ENCODE data around the gene CRAMP1. TPM values are rescaled to one million over a fixed set of nuclear protein-coding genes. Genes with fewer than 3 reads are reported as not detected.

The CRAMP1 gene
- total and polyA plus RNA-seq, 2 donors from 2014 or later = 2.9 to 20.0 TPM

DNA sequence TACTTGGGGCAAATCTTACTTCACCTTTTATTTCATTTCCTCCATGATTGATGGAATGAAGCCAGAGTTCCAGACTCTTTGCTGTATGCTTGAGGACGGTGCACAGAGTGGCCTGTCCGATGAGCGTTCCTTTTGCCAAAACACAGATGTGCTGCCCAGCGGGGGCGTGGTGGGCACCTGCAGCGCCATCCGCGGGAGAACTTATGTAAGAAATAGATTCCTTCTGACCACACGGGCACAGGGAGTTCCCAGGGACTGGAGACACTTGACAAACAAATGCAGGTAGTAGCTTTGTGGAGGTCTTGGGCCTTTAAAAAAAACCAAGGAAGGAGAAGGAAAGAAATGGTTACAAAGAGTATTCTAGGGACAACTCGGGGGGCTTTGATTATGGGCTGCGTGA is 30.6 kb downstream of the CRAMP1 start:
- H3K9me3 ChIP-seq (ENCODE audit: control insufficient read depth in 2 of 3, insufficient read depth in 1 of 3, low read length in 3 of 3) = no peaks in the 10 kb centered on the region
- no peak overlapping the region for H3K27ac ChIP-seq (ENCODE audit: low read depth in 2 of 2, low read length in 2 of 2)
- H3K4me1 ChIP-seq (ENCODE audit: control insufficient read depth in 2 of 3, insufficient read depth in 2 of 3, low read depth in 1 of 3, low read length in 3 of 3) = no peaks in the 10 kb centered on the region
- DNase-seq = no peak
- peaks cover 2 to 47% (median 37%) of the 10 kb centered on the region in 3 donors for H3K36me3 ChIP-seq (ENCODE audit: control insufficient read depth in 2 of 3, insufficient read depth in 3 of 3, low read length in 3 of 3)
- no peaks in the 10 kb centered on the region for H3K27me3 ChIP-seq (ENCODE audit: control insufficient read depth, insufficient read depth, low read length)
- TF ChIP-seq, protein P1, sequence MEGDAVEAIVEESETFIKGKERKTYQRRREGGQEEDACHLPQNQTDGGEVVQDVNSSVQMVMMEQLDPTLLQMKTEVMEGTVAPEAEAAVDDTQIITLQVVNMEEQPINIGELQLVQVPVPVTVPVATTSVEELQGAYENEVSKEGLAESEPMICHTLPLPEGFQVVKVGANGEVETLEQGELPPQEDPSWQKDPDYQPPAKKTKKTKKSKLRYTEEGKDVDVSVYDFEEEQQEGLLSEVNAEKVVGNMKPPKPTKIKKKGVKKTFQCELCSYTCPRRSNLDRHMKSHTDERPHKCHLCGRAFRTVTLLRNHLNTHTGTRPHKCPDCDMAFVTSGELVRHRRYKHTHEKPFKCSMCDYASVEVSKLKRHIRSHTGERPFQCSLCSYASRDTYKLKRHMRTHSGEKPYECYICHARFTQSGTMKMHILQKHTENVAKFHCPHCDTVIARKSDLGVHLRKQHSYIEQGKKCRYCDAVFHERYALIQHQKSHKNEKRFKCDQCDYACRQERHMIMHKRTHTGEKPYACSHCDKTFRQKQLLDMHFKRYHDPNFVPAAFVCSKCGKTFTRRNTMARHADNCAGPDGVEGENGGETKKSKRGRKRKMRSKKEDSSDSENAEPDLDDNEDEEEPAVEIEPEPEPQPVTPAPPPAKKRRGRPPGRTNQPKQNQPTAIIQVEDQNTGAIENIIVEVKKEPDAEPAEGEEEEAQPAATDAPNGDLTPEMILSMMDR (IDR thresholded peaks at IDR 0.05; ENCODE audit: borderline replicate concordance, extremely low read depth, insufficient read depth) = no peak
- intact Hi-C loops (cut with DNase I) = no loop called here
- FAIRE-seq = no peak
- H3K9ac ChIP-seq (ENCODE audit: low read length in 3 of 3) = no peak overlapping the region
- no peak overlapping the region for H3K4me3 ChIP-seq (ENCODE audit: low read length in 3 of 3)

DNA sequence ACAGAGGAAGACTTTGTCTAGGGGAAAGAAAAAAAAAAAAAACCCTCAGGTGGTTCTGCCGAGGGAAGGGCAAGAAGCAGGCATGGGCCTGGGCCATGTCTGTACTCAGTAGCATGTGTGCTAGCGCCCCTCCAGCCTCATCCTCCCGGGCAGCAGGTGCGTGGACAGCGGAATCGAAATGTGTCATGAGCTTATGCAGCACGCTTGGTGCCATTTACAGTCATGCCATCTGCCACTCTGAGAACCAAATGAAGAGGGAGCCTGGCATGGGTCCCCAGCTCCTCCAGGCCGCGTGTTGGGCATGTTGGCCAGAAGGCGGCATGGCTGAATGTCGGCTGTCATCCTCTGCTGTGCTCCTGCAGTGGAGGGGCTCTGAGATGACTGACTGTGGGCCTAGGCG is 31.4 kb downstream of the CRAMP1 start:
- TF ChIP-seq, protein P1 (IDR thresholded peaks at IDR 0.05; ENCODE audit: borderline replicate concordance, extremely low read depth, insufficient read depth) = no peak
- Histone ChIP-seq H3K36me3 (ENCODE audit: control insufficient read depth in 2 of 3, insufficient read depth in 3 of 3, low read length in 3 of 3) (peaks cover 0 to 42% (median 30%) of the 10 kb centered on the region in 3 donors), H3K9ac (ENCODE audit: low read length in 3 of 3) (no peak overlapping the region), H3K27me3 (ENCODE audit: control insufficient read depth, insufficient read depth, low read length) (no peaks in the 10 kb centered on the region), H3K9me3 (ENCODE audit: control insufficient read depth in 2 of 3, insufficient read depth in 1 of 3, low read length in 3 of 3) (no peaks in the 10 kb centered on the region), H3K4me1 (ENCODE audit: control insufficient read depth in 2 of 3, insufficient read depth in 2 of 3, low read depth in 1 of 3, low read length in 3 of 3) (no peaks in the 10 kb centered on the region), H3K27ac (ENCODE audit: low read depth in 2 of 2, low read length in 2 of 2) (no peak overlapping the region), H3K4me3 (ENCODE audit: low read length in 3 of 3) (no peak overlapping the region)
- no peak for FAIRE-seq
- intact Hi-C loops (cut with DNase I) = no loop called here
- DNase-seq = no peak

DNA sequence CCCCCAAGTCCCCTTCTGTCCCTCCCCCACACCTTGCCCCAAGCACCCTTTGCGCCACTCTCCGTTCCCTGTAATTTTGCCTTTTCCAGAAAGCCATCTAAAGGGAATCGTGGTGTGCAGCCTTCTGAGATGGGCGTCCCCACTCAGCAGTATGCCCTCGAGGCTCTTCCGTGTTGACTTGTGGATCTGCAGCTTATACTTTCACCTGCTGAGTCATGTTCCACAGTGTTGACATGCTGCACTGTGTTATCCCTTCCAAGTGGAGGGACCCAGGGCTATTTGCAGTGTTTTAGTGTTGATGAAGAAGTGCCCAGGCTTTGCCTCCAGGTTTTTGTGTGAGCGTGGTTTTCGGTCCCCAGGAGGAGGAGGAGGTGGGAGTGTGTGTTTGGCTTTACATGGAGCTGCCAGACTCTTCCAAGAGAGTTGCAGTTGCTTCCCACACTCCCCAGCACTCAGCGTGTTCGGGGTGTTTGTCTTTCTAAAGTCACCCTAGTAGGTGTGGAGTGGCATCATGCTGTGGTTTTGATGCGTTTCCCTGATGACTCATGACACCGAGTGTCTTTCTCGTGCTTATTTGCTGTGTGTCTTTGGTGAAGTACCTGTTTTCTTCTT is 33.9 kb downstream of the CRAMP1 start:
- Histone ChIP-seq H3K36me3 (ENCODE audit: control insufficient read depth in 2 of 3, insufficient read depth in 3 of 3, low read length in 3 of 3) (peaks cover 2 to 33% (median 21%) of the 10 kb centered on the region in 3 donors), H3K9ac (ENCODE audit: low read length in 3 of 3) (no peak overlapping the region), H3K27me3 (ENCODE audit: control insufficient read depth, insufficient read depth, low read length) (no peaks in the 10 kb centered on the region), H3K4me3 (ENCODE audit: low read length in 3 of 3) (no peak overlapping the region), H3K4me1 (ENCODE audit: control insufficient read depth in 2 of 3, insufficient read depth in 2 of 3, low read depth in 1 of 3, low read length in 3 of 3) (no peaks in the 10 kb centered on the region), H3K9me3 (ENCODE audit: control insufficient read depth in 2 of 3, insufficient read depth in 1 of 3, low read length in 3 of 3) (no peaks in the 10 kb centered on the region), H3K27ac (ENCODE audit: low read depth in 2 of 2, low read length in 2 of 2) (no peak overlapping the region)
- TF ChIP-seq, protein P1 (IDR thresholded peaks at IDR 0.05; ENCODE audit: borderline replicate concordance, extremely low read depth, insufficient read depth) = no peak
- DNase-seq = no peak
- FAIRE-seq = no peak
- intact Hi-C loops (cut with DNase I) = no loop called here

DNA sequence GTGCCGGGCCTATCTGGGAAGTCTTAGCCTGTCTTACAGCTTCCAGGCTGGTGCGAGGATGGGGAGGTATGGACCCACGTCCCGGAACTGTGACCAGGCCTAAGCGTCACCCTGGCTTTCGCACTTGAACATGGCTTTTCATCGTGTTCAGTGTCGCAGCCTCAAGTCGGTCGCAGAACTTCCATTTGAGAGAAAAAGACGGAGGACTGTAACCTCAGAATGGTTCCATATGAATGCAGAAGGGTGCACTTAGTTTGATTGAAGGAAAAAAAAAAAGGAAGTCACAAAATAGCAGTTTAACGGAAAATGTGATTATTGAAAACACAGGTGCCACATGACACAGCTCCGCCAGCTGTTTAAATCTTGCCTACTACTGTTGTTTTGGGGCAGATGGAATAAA is 35.7 kb downstream of the CRAMP1 start:
- DNase-seq (no peak), FAIRE-seq (no peak)
- H3K27ac ChIP-seq (ENCODE audit: low read depth in 2 of 2, low read length in 2 of 2) = no peak overlapping the region
- H3K36me3 ChIP-seq (ENCODE audit: control insufficient read depth in 2 of 3, insufficient read depth in 3 of 3, low read length in 3 of 3) = peaks cover 9 to 27% (median 25%) of the 10 kb centered on the region in 3 donors
- H3K4me1 ChIP-seq (ENCODE audit: control insufficient read depth in 2 of 3, insufficient read depth in 2 of 3, low read depth in 1 of 3, low read length in 3 of 3) = no peaks in the 10 kb centered on the region
- no peaks in the 10 kb centered on the region for H3K9me3 ChIP-seq (ENCODE audit: control insufficient read depth in 2 of 3, insufficient read depth in 1 of 3, low read length in 3 of 3)
- no peak overlapping the region for H3K4me3 ChIP-seq (ENCODE audit: low read length in 3 of 3)
- no peaks in the 10 kb centered on the region for H3K27me3 ChIP-seq (ENCODE audit: control insufficient read depth, insufficient read depth, low read length)
- intact Hi-C loops (cut with DNase I) = no loop called here
- H3K9ac ChIP-seq (ENCODE audit: low read length in 3 of 3) = no peak overlapping the region
- TF ChIP-seq, protein P1 (IDR thresholded peaks at IDR 0.05; ENCODE audit: borderline replicate concordance, extremely low read depth, insufficient read depth) = no peak

Data from kidney (tissue), 14 donors.